Esophagus mucosa (tissue), 1 donor: ENCODE data around the gene STXBP6. TPM values are rescaled to one million over a fixed set of nuclear protein-coding genes. Genes with fewer than 3 reads are reported as not detected.

Experiments used
- ATAC-seq: fragments of 200-7000 bp; cut with Tn5 transposase; one replicate; pipeline ENCODE4 v1.9.1; 2020
- total RNA-seq: library from RNA; stranded (reverse); gene quantifications from one replicate; pipeline ENCODE4 v1.2.4, GENCODE V29; 2023
- donor health status: DM: yes; HTN: yes; CAD: no.

STXBP6 gene
- total RNA-seq, 1 donor from 2014 or later, result 0.56 TPM

DNA sequence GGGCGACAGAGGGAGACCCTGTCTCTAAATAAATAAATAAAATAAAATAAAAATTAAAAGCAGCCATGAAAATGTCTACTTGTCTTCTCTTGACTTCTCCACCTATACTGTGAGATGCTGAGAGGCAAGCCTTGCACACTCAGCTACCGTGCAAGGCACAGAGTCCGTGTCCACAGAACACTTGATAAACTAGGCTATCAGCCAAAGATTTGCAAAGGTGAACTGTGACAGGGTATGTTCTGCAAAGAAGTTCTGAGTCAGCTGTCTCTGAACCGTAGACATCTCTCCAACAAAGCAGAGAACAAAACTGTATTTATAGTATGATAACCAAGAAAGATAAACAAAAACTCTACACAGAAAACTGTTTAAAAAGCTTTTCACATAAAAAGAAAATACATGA lies 35.5 kb downstream of the STXBP6 start:
- ATAC-seq, result no peak

- ATAC-seq, result no peak
These were observed 38.9 kb downstream of the STXBP6 start for GRCh38 chr14:25011095-25011494.

DNA sequence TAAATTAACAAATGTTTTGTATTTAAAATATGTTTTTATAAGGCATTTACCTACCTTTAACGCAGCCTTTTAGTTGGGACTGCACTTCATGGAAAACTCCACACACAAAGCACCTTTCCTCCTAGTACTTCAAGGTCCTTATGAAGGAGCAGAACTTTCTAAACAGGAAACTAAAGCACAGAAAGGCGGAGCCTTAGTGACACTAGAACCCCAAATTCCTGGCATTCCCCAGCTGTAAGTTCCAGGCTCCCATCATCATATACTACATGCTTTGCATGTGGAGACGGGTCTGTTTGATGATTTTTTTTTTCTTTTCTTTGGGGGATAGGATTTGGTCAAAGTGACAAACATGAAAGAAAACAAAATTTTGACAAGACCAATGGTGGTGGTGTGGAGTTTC lies 39.5 kb downstream of the STXBP6 start:
- ATAC-seq, result no peak

- no peak for ATAC-seq
These were observed 40.1 kb downstream of the STXBP6 start for GRCh38 chr14:25009891-25010290.

GRCh38 chr14:25007832-25008231 lies 42.1 kb downstream of the STXBP6 start:
- ATAC-seq, result no peak

- ATAC-seq, result peak; percentile 60
These were observed 42.8 kb downstream of the STXBP6 start for GRCh38 chr14:25006961-25007795.

DNA sequence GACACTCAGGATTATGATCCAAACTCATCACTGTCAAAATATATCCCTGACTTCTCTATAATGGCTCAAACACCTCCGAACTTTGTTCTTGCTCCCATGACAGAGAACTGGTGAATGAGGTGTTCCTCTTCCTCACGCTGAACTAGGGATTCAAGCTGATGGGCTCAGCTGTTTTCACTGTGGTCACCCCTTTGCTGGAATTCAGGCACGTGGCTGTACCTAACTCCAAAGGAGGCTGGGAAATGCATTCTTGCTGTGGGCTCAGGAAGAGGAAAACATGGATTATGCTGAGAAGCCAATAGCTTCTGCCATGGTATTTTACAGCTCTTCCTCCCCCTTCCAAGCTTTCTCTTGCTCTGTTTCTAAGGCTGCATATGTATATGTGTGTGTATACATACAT lies 43.9 kb downstream of the STXBP6 start:
- ATAC-seq, result no peak

DNA sequence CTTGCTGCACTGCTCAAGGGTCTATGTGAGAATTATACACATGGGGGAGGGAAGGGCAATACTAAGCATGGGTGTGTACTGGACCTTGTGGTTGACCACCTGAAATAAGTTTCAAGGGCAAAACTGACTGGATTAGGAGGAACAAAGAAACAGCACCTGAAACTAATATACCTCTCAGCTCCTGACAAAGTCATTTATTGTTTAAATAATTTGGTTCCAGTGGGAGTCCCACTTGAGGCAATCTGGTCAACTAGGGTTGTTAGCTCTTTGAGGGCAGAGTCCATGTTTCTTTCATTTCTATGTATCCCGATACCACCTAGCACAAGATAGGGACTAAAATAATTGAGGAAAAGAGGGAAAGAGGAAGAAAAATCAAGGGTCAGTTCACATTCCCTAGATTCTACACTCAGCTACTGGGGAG lies 45.5 kb downstream of the STXBP6 start:
- ATAC-seq, result no peak

GRCh38 chr14:25003537-25003936 lies 46.4 kb downstream of the STXBP6 start:
- ATAC-seq, result no peak

- no peak for ATAC-seq
These were observed 48.3 kb downstream of the STXBP6 start for GRCh38 chr14:25001601-25002000.

- ATAC-seq, result no peak
These were observed 48.8 kb downstream of the STXBP6 start for GRCh38 chr14:25001156-25001555.

DNA sequence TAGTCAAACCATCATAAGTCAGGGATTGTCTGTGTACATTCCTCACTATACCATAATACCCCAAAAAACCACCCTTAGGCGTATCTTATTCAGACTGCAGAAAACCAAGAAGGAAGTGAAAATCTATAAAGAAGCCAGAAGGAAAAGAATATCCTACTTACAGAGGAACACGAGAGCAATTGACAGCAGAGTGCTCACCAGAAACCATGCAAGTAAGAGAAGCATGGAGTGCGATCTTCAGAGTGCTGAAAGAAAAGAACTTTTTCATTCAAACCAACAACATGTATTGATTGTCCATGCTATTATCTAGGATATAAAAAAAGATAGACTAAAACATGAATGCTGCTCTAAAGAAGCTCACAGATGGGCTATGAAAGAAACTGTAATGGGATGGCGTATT lies 50.8 kb downstream of the STXBP6 start:
- no peak for ATAC-seq

DNA sequence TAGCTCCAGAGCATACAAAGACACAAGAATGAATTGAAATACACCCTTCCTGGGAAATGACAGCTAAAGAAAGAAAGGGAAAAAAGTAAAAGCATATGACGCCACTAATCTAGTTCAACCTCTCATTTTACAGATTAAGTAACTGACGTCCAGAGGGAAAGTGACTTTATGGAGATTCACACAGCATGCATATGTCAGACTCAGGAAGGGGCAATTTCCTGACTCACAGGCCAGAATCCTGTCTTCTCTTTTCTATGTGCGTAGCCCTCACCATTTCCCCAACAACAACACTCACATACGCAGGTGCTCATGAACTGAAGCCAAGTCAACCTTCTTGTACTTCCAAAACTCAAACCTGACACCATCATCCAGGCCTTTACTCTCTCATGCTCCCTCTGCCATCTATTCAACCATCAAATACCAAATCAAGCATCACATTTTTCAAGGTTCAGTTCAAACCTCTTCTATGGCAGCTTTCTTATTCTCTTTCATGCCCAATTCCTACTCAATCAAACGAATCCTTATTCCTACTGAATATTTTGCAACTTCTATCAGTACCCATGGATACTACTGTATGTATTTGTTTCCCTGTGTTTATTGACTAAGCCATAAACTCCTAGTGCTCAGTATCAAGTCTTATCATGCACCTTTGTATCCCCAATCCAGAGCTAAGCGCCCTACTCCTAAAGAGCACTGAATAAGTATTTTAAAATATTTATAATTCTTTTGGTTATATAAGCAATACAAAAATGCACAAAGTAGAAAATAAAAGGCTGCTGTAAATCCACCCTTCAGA lies 52.8 kb downstream of the STXBP6 start:
- no peak for ATAC-seq

GRCh38 chr14:24995016-24995415 lies 54.9 kb downstream of the STXBP6 start:
- ATAC-seq, result no peak

- ATAC-seq, result no peak
These were observed 56.3 kb downstream of the STXBP6 start for GRCh38 chr14:24993631-24994030.

GRCh38 chr14:24992624-24993360 lies 57.2 kb downstream of the STXBP6 start:
- ATAC-seq, result no peak

- ATAC-seq, result no peak
These were observed 58.1 kb downstream of the STXBP6 start for GRCh38 chr14:24991821-24992220.

- no peak for ATAC-seq
These were observed 58.7 kb downstream of the STXBP6 start for GRCh38 chr14:24991288-24991687.

- ATAC-seq, result no peak
These were observed 59.2 kb downstream of the STXBP6 start for GRCh38 chr14:24990773-24991172.

DNA sequence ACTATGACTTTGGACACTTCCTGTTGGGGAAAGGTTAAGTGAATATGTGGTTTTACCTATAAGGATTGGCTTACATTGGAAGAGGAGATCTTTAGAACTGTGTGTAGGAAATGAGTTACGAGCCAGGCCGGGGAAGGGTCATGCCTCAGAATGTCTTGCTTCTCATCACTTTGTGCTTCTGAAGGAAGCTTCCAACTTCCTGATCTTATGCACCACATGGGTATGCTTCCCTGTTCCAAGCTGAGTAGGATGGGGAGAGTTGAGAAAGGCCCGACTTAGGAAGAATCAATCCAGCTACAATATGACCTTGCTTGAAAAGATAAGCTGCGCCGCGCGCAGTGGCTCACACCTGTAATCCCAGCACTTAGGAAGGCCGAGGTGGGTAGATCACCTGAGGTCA lies 59.9 kb downstream of the STXBP6 start:
- ATAC-seq, result no peak

GRCh38 chr14:24988760-24989159 lies 61.2 kb downstream of the STXBP6 start:
- no peak for ATAC-seq

GRCh38 chr14:24986206-24986893 lies 63.6 kb downstream of the STXBP6 start:
- ATAC-seq, result no peak
